ENCODE data around the gene HOXB1.

DNA sequence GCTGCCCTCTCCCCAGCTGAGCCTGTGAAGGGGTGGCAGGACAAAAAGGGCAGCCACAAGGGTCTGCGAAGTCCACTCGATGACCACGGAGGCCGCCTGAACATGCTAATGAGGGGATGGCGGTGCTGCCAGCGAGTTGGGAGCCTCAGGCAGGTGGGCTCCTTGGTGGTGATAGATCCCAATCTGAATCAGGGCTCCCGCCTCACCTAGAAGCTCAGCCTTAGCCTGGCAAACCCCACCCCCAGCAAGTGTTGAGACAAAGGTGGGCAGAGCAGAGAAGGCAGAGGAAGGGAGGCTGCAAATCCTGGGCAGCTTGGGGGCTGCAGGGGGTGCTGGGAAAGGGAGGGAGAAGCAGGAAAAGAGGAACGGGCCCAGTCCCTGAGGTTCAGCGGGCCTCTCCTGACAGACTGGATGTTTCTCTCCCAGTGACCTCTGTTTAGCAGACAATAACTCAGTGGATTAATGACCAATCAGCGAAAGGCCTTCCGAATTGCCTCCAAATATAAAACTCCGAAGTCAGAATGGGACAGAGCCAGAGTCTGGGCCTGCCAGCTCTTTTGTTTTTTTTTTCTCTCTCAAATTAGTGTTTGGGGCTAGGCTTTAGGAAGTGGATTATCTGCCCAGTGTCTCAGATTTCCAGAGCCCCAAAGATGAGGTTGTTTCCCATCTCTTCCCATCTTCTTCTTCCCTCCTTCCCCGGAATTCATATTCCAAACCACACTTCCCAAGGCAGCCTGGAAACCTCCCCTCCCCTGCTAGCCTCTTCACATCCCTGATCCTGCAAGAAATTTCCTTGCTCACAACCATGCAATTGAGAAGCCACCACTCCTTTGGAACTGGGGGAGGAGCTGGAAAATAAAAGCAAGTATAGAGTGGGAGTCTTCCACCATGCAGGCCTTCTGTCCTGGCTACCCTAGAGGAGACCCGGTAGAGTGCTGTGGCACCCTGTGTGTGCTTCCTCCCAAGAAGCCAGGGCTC lies 29.3 kb upstream of the HOXB1 start:
- no peak for TF ChIP-seq EZH2 (IDR thresholded peaks at IDR 0.05; ENCODE audit: low read depth)
- TF ChIP-seq, protein P1, sequence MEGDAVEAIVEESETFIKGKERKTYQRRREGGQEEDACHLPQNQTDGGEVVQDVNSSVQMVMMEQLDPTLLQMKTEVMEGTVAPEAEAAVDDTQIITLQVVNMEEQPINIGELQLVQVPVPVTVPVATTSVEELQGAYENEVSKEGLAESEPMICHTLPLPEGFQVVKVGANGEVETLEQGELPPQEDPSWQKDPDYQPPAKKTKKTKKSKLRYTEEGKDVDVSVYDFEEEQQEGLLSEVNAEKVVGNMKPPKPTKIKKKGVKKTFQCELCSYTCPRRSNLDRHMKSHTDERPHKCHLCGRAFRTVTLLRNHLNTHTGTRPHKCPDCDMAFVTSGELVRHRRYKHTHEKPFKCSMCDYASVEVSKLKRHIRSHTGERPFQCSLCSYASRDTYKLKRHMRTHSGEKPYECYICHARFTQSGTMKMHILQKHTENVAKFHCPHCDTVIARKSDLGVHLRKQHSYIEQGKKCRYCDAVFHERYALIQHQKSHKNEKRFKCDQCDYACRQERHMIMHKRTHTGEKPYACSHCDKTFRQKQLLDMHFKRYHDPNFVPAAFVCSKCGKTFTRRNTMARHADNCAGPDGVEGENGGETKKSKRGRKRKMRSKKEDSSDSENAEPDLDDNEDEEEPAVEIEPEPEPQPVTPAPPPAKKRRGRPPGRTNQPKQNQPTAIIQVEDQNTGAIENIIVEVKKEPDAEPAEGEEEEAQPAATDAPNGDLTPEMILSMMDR (conservative IDR thresholded peaks at IDR 0.05), result no peak

Data from PC-9 (cell line).